ENCODE data around the gene CCL20.
"Not testable (repeated sequence)": the region's sequence is repeated elsewhere in the genome, so short reads cannot be mapped to it uniquely, and the experiment has no call there.

The CCL20 gene, protein sequence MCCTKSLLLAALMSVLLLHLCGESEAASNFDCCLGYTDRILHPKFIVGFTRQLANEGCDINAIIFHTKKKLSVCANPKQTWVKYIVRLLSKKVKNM
- total RNA-seq = 0.26 to 1.9 reads per million in 2 donors

DNA sequence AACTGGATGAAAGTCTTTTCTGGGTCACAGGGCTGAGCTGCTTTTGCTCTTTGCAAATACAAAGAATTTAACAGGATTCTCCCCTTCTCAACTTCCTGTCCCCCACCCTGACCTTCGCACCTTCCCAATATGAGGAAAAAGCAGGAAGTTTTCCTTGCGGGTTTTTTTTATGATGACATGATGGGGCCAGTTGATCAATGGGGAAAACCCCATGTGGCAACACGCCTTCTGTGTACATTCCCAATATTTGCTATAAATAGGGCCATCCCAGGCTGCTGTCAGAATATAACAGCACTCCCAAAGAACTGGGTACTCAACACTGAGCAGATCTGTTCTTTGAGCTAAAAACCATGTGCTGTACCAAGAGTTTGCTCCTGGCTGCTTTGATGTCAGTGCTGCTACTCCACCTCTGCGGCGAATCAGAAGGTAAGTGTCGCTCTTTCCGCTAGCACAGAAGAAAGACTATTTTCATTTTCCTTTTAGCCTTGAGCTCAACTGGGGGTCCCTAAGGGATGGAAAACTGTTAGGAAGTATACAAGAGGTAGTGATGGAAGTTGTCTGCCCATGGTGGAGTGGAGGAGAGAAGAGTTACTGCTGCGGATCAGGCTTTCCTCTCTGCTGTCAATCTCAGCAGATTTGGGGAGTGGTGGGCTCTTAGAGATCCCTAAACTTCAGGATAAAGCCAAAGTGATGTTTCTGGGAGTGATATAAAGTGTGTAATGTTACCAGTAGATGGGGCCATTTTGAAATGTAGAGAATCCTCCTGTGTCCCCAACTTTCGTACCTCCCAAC, at the start of gene CCL20:
Gene CCL20 (plus strand): TSS at position 281 of the 792 bp plus-strand sequence. CDS start 70 bp downstream, at position 351.
- no peak for DNase-seq

GRCh38 chr2:227765788-227766372, 47.8 kb upstream of the CCL20 start:
- DNase-seq = no peak

- DNase-seq = no peak
Measured at GRCh38 chr2:227766373-227766883, 47.2 kb upstream of the CCL20 start.

DNA sequence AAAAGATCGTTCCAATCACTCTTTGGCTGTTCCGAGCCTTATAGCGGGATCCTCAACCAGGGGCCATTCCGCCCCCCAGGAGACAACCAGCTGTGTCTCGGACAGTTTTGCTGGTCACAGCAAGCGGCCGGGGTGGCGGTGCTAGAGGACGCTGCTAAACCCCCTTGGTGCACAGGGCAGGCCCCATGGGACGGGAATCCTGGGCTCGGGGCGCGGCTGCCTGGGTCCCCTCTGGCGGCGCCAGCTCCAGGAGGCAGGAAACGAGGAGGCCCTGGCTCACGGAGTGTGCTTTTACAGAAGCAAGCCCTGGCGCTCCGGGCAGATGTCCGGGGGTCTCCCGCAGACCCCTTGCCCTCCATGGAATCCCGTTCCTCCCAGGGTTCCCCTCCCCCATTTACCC, 45.8 kb upstream of the CCL20 start:
- no peak for DNase-seq

GRCh38 chr2:227772197-227772661, 41.4 kb upstream of the CCL20 start:
- DNase-seq = no peak

DNA sequence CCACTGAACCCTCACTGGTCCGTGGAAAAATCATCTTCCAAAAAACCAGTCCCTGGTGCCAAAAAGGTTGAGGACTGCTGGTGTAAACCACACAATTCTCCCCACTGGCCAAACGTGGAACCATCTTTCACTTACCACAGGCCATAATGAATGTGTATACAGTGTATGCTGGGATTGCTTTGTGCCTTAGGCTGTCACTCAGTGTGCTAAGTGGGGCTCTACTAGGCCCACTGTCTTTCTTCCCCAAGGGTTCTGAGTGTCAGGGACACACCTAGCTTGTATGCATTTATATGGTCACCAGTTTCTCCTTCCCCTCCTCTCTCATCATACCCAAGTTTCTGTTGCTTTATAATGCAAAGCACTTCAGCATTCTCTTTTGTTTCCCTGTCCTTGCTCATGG, 40.7 kb upstream of the CCL20 start:
- no peak for DNase-seq

- no peak for DNase-seq
Measured at GRCh38 chr2:227774011-227774624, 39.5 kb upstream of the CCL20 start.

GRCh38 chr2:227774895-227775842, 38.5 kb upstream of the CCL20 start:
- no peak for DNase-seq

GRCh38 chr2:227780981-227781615, 32.5 kb upstream of the CCL20 start:
- DNase-seq = no peak

DNA sequence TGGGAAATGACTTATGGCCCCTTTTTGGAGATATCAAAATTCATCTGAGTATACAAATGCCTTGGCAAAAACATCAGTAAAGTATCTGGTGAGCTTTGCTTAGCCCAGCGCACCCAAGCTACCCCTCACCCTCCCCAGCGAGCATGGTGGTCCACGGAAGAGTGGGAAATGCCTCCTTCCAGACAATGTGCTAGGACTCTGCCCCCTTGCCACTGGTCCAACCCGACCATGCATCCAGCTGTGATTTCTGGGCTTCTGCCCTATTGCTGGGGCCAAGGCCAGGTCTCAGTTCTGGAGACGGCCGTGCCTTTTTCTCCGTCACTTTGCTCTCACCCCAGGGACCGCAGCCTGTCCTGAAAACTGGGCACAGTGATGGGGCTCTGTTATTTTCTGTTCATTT, 31.8 kb upstream of the CCL20 start:
- no peak for DNase-seq

GRCh38 chr2:227782804-227783203, 30.8 kb upstream of the CCL20 start:
- DNase-seq = no peak

DNA sequence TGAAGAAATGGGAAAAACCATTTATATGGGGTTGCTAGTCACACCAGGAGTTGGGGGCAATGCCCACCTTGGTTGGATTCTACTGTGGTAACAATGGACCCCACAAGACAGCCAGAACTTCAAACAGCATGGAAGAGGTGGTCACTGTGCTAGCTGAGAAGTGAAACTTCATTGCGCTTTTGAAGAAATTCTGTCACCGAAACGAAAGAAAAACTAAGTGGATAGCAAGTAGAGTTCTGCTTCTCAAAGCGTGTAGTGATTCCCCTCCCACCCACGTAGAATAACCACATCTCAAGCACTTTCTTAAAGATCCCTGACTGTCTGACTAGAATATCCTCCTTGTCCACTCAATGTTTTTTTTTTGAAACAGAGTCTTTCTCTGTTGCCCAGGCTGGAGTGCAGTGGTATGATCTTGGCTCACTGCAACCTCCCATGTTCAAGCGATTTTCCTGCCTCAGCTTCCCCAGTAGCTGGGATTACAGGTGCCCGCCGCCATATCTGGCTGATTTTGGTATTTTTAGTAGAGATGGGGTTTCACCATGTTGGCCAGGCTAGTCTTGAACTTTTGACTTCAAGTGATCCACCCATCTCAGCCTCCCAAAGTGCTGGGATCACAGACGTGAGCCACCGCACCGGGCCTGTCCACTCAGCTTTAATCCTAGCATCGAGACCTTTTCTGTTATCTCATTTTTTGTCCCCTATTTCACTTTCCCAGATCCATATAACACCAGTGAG, 30.1 kb upstream of the CCL20 start:
- no peak for DNase-seq

- no peak for DNase-seq
Measured at GRCh38 chr2:227785293-227785692, 28.3 kb upstream of the CCL20 start.

DNA sequence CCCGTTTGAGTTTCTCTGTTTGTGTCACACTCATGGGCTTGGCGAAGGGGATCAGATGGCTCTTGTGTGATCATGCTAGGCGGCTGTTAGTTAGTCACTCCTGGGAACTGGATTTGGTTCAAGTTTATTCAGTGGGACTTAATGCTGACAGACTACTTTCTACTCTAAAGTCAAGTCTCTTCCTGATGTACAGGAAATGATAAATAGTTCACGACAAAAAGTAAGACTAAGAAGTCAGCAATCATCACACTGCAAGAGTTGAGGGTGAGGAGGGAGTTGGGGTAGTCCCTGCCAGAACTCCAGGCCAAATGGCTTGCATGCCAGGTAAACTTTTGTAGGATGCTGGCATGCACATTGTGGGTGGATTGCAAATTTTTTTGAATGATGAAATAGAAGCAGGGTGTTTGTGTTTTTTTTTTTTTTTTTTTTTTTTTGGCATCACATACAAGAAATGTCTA, 25.1 kb upstream of the CCL20 start:
- no peak for DNase-seq

GRCh38 chr2:227789803-227790202, 23.8 kb upstream of the CCL20 start:
- no peak for DNase-seq

DNA sequence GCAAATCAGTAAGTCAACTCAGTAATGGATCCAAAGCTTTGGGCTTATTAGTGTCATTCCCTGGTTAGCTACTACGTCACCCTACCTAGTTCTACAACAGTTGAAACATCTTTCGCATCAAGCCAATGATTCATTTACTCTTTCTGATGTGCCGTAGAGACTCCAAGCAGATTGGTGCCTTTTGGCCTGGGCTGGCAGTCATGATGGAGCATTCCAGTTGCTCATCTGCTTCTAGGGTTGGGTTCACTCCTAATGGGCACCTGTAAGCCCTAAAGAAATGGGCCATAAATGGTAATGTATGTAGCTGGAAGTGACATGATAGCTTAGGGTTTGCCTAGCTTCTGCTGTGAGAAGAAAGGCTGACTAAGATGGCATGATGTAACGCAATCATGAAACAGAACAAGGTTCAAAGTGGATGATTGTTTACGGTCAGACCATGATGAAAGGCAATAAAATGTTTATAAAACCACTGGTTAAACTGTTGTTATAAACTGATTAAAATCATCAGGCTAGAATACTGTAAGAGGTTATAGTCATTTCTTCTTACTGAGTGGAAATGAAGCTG, 20.4 kb upstream of the CCL20 start:
- no peak for DNase-seq

DNA sequence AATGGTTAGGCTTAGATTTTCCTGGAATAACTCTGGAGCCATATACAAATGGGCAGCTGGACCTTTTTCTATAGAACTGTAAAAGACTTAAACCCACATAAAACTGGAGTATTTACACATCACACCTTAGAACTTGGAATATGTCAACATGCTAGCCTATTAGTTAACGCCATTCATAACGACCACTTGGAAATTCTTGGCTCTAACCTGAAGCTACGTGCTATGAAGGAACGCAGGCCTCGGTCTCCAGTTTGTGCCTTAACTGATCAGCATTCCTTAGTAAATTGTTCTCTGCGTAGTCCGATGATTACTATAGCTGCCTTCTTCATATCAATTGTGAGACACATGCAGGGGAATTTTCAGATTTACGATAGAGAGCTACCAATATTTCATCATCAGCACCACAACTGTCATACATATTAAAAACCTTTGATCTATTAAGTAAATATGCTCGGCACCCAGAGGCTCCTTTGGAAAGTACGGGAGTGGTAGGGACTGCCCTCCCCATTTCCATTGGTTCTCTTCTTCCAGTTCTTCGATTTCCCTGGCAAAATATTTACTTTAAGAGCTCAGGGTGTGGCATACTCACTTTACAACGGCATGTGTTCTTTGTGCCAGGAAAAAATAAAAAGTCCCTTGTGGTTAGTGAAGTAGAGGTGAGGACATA, 17.5 kb upstream of the CCL20 start:
- no peak for DNase-seq

DNA sequence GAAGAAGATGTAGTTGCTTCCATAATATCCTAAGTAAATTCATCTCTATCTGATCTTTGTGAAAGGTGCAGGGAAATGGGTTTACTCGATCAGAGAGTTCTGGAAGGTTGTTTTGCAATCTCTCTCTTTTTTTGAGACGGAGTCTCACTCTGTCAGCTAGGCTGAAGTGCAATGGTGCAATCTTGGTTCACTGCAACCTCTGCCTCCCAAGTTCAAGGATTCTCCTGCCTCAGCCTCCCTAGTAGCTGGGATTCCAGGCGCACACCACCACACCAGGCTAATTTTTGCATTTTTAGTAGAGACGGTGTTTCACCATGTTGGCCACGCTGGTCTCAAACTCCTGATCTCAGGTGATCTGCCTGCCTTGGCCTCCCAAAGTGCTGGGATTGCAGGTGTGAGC, 16.9 kb upstream of the CCL20 start:
- DNase-seq = not testable (repeated sequence)

DNA sequence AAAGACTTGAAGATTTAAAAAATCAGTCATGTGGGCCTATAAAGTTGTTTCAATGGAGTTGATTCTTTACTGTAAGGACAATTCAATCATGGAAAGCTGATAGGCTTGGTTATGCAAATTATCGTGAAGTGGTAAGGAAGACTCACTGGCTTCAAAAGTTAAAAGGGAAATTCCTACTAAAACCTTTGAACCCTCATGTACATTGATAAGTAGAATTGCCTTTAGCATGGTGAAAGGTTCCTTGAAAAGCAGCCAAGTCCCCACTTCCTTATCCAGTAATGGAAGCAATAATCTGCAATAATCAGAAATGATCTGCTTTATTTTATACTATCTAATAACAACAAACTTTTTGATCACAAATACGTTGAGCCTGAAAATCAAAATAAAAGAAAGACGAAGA, 14.4 kb upstream of the CCL20 start:
- no peak for DNase-seq

GRCh38 chr2:227802882-227803281, 10.8 kb upstream of the CCL20 start:
- DNase-seq = no peak

Data from activated gamma-delta T cell (primary cell).